Heart left ventricle (tissue), 16 donors: Measurements from ENCODE around the gene MYL6B. TPM values are rescaled to one million over a fixed set of nuclear protein-coding genes. Genes with fewer than 3 reads are reported as not detected.
A peak's percentile ranks its signal among the peaks of the same experiment; 100 is the strongest.
"Not testable (repeated sequence)": the region's sequence is repeated elsewhere in the genome, so short reads cannot be mapped to it uniquely, and the experiment has no call there.

Source experiments
- ATAC-seq, 4 donors: fragments of 200-7000 bp; cut with Tn5 transposase; one replicate each; pipeline ENCODE4 v1.9.1; 2020 to 2022; ENCODE audit warnings: moderate library complexity in 4 of 4, mild to moderate bottlenecking in 3 of 4, moderate number of reproducible peaks in 1 of 4
- DNase-seq, 5 donors: peaks; one replicate each; pipeline ENCODE4 v3.0.0-alpha.2; 2020
- H3K27ac ChIP-seq, 12 donors: fragments of 200-600 bp; sonication (generic) in 4 of 12; one replicate each; pipeline versions ENCODE4 v1.5.0 to v1.8.0; 2016 to 2022; ENCODE audit warnings: mild to moderate bottlenecking in 2 of 12
- H3K27me3 ChIP-seq, 9 donors: fragments of 200-600 bp; sonication (generic) in 2 of 9; one replicate each; pipeline versions ENCODE4 v1.5.1 to v1.8.0; 2016 to 2022; ENCODE audit warnings: mild to moderate bottlenecking in 3 of 9
- H3K36me3 ChIP-seq, 9 donors: fragments of 200-600 bp; sonication (generic) in 2 of 9; one replicate each; pipeline versions ENCODE4 v1.5.0 to v1.8.0; 2018 to 2022; ENCODE audit warnings: mild to moderate bottlenecking in 2 of 9
- H3K4me1 ChIP-seq, 12 donors: fragments of 200-600 bp; sonication (generic) in 4 of 12; one replicate each; pipeline versions ENCODE4 v1.5.0 to v1.8.0; 2016 to 2022; ENCODE audit warnings: mild to moderate bottlenecking in 3 of 12
- H3K4me3 ChIP-seq, 12 donors: fragments of 200-600 bp; sonication (generic) in 4 of 12; one replicate each; pipeline versions ENCODE4 v1.5.0 to v1.8.0; 2017 to 2022; ENCODE audit warnings: mild to moderate bottlenecking in 9 of 12, moderate library complexity in 4 of 12
- H3K9me3 ChIP-seq, 12 donors: fragments of 200-600 bp; sonication (generic) in 4 of 12; one replicate each; pipeline versions ENCODE4 v1.5.0 to v1.8.0; 2016 to 2022; ENCODE audit warnings: mild to moderate bottlenecking in 1 of 12
- POLR2A ChIP-seq, 2 donors: fragments of 450-650 bp; IDR thresholded peaks; one replicate each; pipeline ENCODE4 v1.6.1; 2017; ENCODE audit warnings: antibody characterized with exemption in 2 of 2, mild to moderate bottlenecking in 2 of 2, moderate library complexity in 2 of 2
- WGBS, 4 donors: extraction: QIAGEN DNeasy Blood & Tissue Kit in 2 of 4; methylation state at CpG; one replicate each; pipeline versions ENCODE4 v1.1.5 to v1.1.7; 2013 to 2018; 5-methylcytosine and 5-hydroxymethylcytosine counted together
- intact Hi-C, 10 donors: fragments of 100-400 bp; cut with DNase I; formaldehyde crosslinking; loops; one replicate each; pipeline versions ENCODE4 v1.11.1 to v1.14.2; 2022
- polyA plus RNA-seq, 2 donors: library from polyadenylated mRNA; stranded (reverse); fragments of 200-250 nt; gene quantifications; one replicate each; pipeline ENCODE4 v1.2.3, GENCODE V29; 2013
- total RNA-seq, 9 donors: library from RNA; depleted of rRNA in 2 of 9; stranded (reverse); fragments of >200 nt in 2 of 9; fragmentation: NEBNext Ultra II Directional in 3 of 9; extraction: Animal tissue kit (Norgen Biotek cat#: 25700) in 3 of 9; gene quantifications; one replicate each; pipeline versions ENCODE4 v1.1.0 to v1.2.4, GENCODE V29; 2016 to 2023
- TF ChIP-seq, protein P1 (sequence below), 12 donors: fragments of 200-600 bp; sonication (generic) in 4 of 12; IDR thresholded peaks; one replicate each; pipeline versions ENCODE4 v1.5.0 to v1.8.0; 2018 to 2022; ENCODE audit warnings: antibody characterized with exemption in 12 of 12, mild to moderate bottlenecking in 5 of 12
- donor health status: ischemic (EF 13 %, LVEDD 7.1; RV severe dilation, severe dysfunction).
- donor health status: healthy with polysubstance abuse.
- donor health status: DM: no; HTN: yes; CAD: no.
- donor health status: DM: no; HTN: no; CAD: no.
- donor health status: ischemic (EF 25% LVEDD 6.9; RV normal size, moderate dysfunction).
- donor health status: ischemic (EF 25% LVEDD 5.7; RV mildly dilated, moderate dysfunction).
- donor health status: healthy.
- donor health status: DM: yes; HTN: yes; CAD: no.
- donor health status: ischemic (EF 35%, LVEDD 5.7; RV mildly dilated, moderate dysfunction).
- donor health status: nonischemic (EF 11% LVEDD 7.7; RV severe dilation, severe dysfunction).
- donor health status: DM: yes; HTN: yes; CAD: no.
- donor health status: PGD.
- donor health status: ischemic (EF 29% LVEDD 5.4; RV normal size, mild dysfunction).
- donor health status: nonischemic (EF 23%, LVEDD 6.1; RV moderate dilation, normal function).

Gene MYL6B
- total and polyA plus RNA-seq, 11 donors, result 27.5 to 65.9 (median 41.1) TPM

GRCh38 chr12:56193025-56193578, 40.7 kb downstream of the MYL6B start:
- Histone ChIP-seq H3K36me3 (no peaks in the 10 kb centered on the region), H3K27ac (no peak overlapping the region), H3K4me1 (peaks cover 0 to 27% (median 8%) of the 10 kb centered on the region in 12 donors), H3K9me3 (no peaks in the 10 kb centered on the region), H3K27me3 (no peaks in the 10 kb centered on the region), H3K4me3 (no peak overlapping the region)
- intact Hi-C loops, result loop anchor here in 8 of 10 donors (1.0 to 10.0 kb wide), 8 partner anchors 31 to 274 kb away; partner anchors contain the start of genes NABP2 (in 5 of the 8), ANKRD52 (in 4 of the 8) and SPRYD4 (in 4 of the 8)
- TF ChIP-seq, protein P1, sequence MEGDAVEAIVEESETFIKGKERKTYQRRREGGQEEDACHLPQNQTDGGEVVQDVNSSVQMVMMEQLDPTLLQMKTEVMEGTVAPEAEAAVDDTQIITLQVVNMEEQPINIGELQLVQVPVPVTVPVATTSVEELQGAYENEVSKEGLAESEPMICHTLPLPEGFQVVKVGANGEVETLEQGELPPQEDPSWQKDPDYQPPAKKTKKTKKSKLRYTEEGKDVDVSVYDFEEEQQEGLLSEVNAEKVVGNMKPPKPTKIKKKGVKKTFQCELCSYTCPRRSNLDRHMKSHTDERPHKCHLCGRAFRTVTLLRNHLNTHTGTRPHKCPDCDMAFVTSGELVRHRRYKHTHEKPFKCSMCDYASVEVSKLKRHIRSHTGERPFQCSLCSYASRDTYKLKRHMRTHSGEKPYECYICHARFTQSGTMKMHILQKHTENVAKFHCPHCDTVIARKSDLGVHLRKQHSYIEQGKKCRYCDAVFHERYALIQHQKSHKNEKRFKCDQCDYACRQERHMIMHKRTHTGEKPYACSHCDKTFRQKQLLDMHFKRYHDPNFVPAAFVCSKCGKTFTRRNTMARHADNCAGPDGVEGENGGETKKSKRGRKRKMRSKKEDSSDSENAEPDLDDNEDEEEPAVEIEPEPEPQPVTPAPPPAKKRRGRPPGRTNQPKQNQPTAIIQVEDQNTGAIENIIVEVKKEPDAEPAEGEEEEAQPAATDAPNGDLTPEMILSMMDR (IDR thresholded peaks at IDR 0.05), result peak; percentile 71 to 87 (median 78)
- TF ChIP-seq POLR2A (IDR thresholded peaks at IDR 0.05), result no peak
- ATAC-seq, result no peak
- WGBS, 4 donors, result 36 to 59% (median 46%) methylated on average over 1 of the region's 1 CpG
- DNase-seq, result peak in 4 of 5 donors; percentile 71 to 76 (median 74)

DNA sequence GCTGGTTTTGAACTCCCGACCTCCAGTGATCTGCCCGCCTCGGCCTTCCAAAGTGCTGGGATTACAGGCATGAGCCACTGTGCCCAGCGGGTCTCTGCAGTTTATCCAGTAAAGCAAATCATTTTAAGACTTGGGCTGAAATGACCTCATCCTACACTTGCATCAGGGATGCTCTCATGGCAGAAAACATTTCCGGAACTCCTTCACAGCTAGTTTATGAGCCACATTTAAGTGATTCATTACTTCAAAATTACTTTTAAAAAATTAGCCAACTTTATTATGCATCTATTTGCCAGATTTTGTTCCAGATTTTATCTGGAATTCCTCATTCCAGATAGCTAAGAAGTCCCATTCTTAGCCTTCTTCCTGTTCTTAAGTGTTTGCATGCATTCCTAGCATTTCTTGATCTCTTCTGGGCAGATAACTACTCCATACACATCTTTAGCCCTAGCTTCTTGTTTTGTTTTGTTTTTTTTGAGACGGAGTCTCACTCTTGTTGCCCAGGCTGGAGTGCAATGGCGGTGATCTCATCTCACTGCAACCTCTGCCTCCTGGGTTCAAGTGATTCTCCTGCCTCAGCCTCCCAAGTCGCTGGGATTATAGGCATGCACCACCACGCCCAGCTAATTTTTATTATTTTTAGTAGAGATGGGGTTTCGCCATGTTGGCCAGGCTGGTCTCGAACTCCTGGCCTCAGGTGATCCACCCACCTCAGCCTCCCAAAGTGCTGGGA, 44.6 kb downstream of the MYL6B start:
- intact Hi-C loops, result loop anchor here in 3 of 10 donors (10.0 kb wide), 1 partner anchor 268 kb away; the partner anchor contains the start of gene SPRYD4 (in 3 of the 3)
- H3K9me3 ChIP-seq, DNase-seq, H3K36me3 ChIP-seq, H3K4me1 ChIP-seq, H3K4me3 ChIP-seq, H3K27me3 ChIP-seq: not testable (repeated sequence)
- ATAC-seq, result peak in 3 of 4 donors; percentile 42 to 74 (median 56)
- WGBS, 4 donors, result 57 to 72% (median 62%) methylated on average over 11 of the region's 11 CpGs
- H3K27ac ChIP-seq, result peak overlapping the region in 5 of 12 donors; percentile 2 to 25 (median 11)

GRCh38 chr12:56197921-56198635, 45.7 kb downstream of the MYL6B start:
- Histone ChIP-seq H3K36me3 (no peaks in the 10 kb centered on the region), H3K4me1 (peaks cover 0 to 11% (median 0%) of the 10 kb centered on the region in 12 donors), H3K27me3 (no peaks in the 10 kb centered on the region), H3K9me3 (no peaks in the 10 kb centered on the region), H3K4me3 (no peak overlapping the region), H3K27ac (no peak overlapping the region)
- DNase-seq, result no peak
- TF ChIP-seq, protein P1 (IDR thresholded peaks at IDR 0.05), result no peak
- no peak for TF ChIP-seq POLR2A (IDR thresholded peaks at IDR 0.05)
- 84 to 91% (median 86%) methylated on average over 9 of the region's 9 CpGs for WGBS, 4 donors
- intact Hi-C loops, result loop anchor here in 3 of 10 donors (10.0 kb wide), 1 partner anchor 267 kb away; the partner anchor contains the start of gene SPRYD4 (in 3 of the 3)
- ATAC-seq, result no peak

- Histone ChIP-seq H3K4me3 (no peak overlapping the region), H3K36me3 (no peaks in the 10 kb centered on the region), H3K27ac (no peak overlapping the region), H3K27me3 (no peaks in the 10 kb centered on the region), H3K9me3 (no peaks in the 10 kb centered on the region), H3K4me1 (peaks cover 0 to 7% (median 0%) of the 10 kb centered on the region in 12 donors)
- DNase-seq, result no peak
- intact Hi-C loops, result loop anchor here in 3 of 10 donors (10.0 kb wide), 1 partner anchor 266 kb away; the partner anchor contains the start of gene SPRYD4 (in 3 of the 3)
- no peak for ATAC-seq
- whole genome bisulfite sequencing, 4 donors, result 67 to 79% (median 73%) methylated on average over 1 of the region's 1 CpG
- no peak for TF ChIP-seq POLR2A (IDR thresholded peaks at IDR 0.05)
- TF ChIP-seq, protein P1 (IDR thresholded peaks at IDR 0.05), result no peak
Observed at GRCh38 chr12:56198836-56199235, 46.4 kb downstream of the MYL6B start.
